Fibroblast of pulmonary artery (primary cell): ENCODE results near the gene RABL3.
"Not testable (repeated sequence)": the region's sequence is repeated elsewhere in the genome, so short reads cannot be mapped to it uniquely, and the experiment has no call there.

Source experiments
- DNase-seq: peaks from one replicate; pipeline ENCODE4 v3.0.0-alpha.2; 2010; ENCODE audit warnings: low read depth
- H3K4me3 ChIP-seq: replicated peaks from 2 replicates; pipeline ENCODE4 v1.5.1; 2011; ENCODE audit warnings: low read depth, mild to moderate bottlenecking, control low read depth, low read length, moderate library complexity
- TF ChIP-seq, protein P1 (sequence below): IDR thresholded peaks from 2 replicates; pipeline ENCODE4 v1.5.1; 2011; ENCODE audit warnings: mild to moderate bottlenecking, control low read depth, low read length, inconsistent platforms; ENCODE audit errors: missing control alignments

RABL3 gene

DNA sequence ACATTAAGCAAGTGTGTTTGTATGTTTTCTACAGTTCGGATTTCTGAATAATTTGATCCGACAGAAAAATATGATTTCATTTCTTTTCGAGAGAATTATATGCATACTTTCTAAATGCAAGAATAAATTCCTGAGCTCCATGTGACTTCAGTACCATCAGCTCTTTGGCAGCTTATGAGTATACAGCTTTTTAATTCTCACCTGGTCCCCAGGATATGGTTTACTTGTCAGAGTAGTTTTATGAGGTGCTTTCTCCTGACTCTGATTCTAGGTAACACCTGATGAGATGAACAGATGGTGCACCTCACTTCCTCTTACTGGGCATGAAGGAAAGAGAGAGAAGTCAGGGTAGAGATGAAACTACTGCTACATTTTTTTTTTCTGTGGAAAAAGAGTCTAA is 63.3 kb downstream of the RABL3 start:
- TF ChIP-seq, protein P1, sequence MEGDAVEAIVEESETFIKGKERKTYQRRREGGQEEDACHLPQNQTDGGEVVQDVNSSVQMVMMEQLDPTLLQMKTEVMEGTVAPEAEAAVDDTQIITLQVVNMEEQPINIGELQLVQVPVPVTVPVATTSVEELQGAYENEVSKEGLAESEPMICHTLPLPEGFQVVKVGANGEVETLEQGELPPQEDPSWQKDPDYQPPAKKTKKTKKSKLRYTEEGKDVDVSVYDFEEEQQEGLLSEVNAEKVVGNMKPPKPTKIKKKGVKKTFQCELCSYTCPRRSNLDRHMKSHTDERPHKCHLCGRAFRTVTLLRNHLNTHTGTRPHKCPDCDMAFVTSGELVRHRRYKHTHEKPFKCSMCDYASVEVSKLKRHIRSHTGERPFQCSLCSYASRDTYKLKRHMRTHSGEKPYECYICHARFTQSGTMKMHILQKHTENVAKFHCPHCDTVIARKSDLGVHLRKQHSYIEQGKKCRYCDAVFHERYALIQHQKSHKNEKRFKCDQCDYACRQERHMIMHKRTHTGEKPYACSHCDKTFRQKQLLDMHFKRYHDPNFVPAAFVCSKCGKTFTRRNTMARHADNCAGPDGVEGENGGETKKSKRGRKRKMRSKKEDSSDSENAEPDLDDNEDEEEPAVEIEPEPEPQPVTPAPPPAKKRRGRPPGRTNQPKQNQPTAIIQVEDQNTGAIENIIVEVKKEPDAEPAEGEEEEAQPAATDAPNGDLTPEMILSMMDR = no peak
- DNase-seq = no peak

DNA sequence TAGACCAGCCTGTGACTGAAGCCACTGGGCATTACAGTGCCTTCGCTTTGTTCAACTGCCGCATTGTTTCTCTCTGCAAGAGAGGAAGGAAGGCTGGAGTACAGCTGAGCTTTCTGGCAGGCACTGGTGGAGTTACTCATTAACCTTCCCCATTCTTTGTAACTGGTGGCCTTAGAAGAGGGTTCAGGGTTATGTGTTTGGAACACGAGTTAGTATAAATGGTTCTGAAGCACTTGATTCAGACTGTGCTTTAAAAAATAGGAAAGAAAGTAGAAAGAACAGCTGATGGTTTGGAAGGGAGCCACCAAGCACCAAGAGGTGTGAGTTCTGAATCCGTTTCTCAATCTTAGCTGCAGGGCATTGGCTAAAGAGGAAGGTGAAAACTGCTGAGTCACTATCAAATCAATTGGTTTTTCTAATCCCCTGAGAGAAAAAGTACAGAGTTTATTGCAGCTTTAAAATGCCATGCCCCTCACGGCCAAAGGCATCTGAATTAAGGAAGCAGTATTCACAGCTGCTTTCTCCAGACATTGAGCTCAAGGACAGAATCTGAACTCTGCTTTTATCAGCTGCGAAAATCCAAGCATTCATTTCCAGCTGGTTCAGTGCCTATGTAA is 63.9 kb downstream of the RABL3 start:
- H3K4me3 ChIP-seq = peak overlapping the region; percentile 4

More for the DNA sequence above, 63.3 kb downstream of the RABL3 start:
- H3K4me3 ChIP-seq = peak overlapping the region; percentile 4

DNA sequence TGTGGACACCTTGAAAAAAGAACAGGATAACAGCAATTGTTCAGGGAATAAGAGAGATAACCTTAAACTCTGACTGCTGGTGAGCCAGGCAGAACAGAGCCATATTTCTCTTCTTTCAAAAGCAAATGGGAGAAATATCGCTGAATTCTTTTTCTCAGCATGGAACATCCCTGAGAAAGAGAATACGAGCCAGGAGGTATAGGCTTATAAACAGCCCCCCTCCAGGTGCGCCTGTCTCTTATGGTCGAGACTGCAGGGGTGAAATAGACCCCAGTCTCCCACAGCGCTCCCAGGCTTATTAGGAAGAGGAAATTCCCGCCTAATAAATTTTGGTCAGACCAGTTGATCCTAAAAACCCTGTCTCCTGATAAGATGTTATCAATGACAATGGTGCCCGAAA is 65.1 kb downstream of the RABL3 start:
- not testable (repeated sequence) for H3K4me3 ChIP-seq, DNase-seq

More for the DNA sequence above, 63.9 kb downstream of the RABL3 start:
- DNase-seq = peak; percentile 90
- TF ChIP-seq, protein P1 = no peak

DNA sequence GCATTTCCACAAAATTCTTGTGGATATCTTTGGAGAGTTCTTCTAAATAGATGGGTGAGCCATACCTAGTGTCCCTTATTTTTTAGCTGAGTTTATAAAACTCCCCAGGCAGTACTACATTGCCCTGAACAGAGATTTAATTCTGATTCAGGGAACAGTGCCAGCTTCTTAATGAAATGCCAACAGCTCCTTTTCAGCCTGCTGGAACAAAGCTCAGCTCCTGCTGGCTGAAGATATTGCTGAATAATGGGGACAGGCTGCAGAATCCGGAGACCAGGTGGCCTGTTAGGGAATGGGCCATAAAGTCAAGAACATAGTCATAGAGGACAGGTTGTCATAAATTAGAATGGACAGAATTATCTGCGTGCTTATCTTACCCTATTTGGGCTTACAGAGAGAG is 69.2 kb downstream of the RABL3 start:
- TF ChIP-seq, protein P1 = no peak
- DNase-seq = no peak
- H3K4me3 ChIP-seq = no peak overlapping the region

DNA sequence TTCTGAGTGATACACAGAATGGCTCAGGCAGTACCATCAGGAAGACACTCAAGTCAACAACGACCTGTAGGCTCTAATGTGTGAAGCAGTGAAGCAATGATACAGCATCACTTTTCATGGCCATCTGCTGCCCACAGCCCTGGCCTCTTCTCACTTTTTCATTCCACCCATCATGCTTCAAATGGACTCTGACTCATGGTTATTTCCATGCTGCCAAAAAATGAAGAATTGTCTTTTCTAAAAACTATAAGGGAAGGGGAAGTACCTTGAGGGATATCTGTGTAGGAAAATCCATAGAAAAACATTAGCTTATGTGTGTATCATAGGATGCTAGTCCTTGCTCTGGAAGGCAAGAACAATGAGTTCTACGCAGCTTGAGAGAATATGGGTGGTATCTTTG is 71.7 kb downstream of the RABL3 start:
- DNase-seq = peak; percentile 39
- TF ChIP-seq, protein P1 = no peak
- H3K4me3 ChIP-seq = no peak overlapping the region

DNA sequence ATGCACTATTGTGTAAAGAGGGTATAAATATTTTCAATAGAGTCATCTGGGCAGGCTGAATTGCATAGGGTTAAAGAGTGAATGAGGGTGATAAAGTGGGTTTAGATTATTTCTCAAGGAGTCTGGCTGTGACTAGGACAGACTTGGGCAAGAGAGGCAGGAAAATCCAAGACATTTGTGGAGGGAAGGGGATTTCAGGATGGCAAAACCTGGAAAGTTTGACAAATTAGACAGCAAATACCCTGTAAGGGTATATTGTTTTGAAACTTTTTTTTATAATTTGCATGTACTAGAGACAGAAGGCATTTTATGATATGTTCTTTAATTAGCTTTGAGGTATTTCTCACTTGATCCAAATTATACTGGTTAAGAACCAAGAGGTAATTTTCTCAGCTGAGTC is 77.4 kb downstream of the RABL3 start:
- TF ChIP-seq, protein P1 = no peak
- DNase-seq = no peak
- no peak overlapping the region for H3K4me3 ChIP-seq

DNA sequence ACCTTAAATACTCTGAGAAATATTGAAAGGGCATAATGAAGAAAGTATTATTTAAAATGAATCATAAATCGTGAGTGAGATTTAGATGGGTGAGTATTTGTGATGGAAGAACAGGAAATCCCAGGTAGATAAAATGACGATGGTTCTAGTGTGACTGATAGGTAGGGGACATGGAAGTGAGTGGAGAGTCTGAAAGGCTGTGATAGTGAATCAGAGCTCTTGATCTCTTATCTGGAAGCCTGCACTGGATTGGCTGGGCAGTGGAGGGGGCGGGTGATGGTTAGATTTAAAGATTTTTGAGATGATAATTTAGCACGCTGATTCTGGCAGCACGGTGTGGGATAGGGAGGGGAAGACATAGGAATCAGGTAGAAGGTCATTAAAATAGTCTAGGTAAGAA is 80.4 kb downstream of the RABL3 start:
- H3K4me3 ChIP-seq = no peak overlapping the region
- DNase-seq = no peak
- TF ChIP-seq, protein P1 = no peak
